A549 (cell line): Measurements from ENCODE around the gene EPS8L2. TPM values are rescaled to one million over a fixed set of nuclear protein-coding genes. Genes with fewer than 3 reads are reported as not detected.

Source experiments
- ATAC-seq, 2 experiments: fragments of 200-7000 bp in 1 of 2; fragments of >200 bp in 1 of 2; cut with Nextera tagmentation in 1 of 2; cut with Tn5 transposase in 1 of 2; 3 replicates each; pipeline versions ENCODE4 v1.8.0 to v1.9.1; 2018 to 2020; ENCODE audit warnings: mild to moderate bottlenecking in 1 of 2, moderate library complexity in 1 of 2
- CTCF ChIA-PET: fragments of 300-600 bp; sonication (Branson Sonifier 250); formaldehyde crosslinking; extraction: SDS; loops from one replicate; lab custom pipeline; 2021; ENCODE audit warnings: antibody characterized with exemption, inconsistent platforms; lab: Yijun Ruan, JAX
- POLR2A ChIA-PET: fragments of 350-600 bp; formaldehyde crosslinking; extraction: SDS; loops from one replicate; lab custom pipeline; 2021; ENCODE audit warnings: antibody characterized with exemption, inconsistent platforms; lab: Yijun Ruan, JAX
- DNase-seq, 2 experiments: peaks; one replicate each; pipeline versions ENCODE4 v3.0.0 to v3.0.0-alpha.2; 2011 to 2016; ENCODE audit warnings: low read depth in 1 of 2, low spot score in 1 of 2
- FAIRE-seq: peaks from 2 replicates; lab custom pipeline; 2011; peaks lifted over from hg19 to GRCh38; lab: Jason Lieb, UNC
- H3K27ac ChIP-seq, 2 experiments: fragments of >200 bp; sonication (Bioruptor Twin); formaldehyde crosslinking; 3 replicates each; pipeline ENCODE4 v1.5.1; 2016 to 2017
- H3K4me1 ChIP-seq: fragments of >200 bp; sonication (Bioruptor Twin); formaldehyde crosslinking; 3 replicates; pipeline ENCODE4 v1.6.1; 2016
- H3K4me2 ChIP-seq: fragments of >200 bp; sonication (Bioruptor Twin); formaldehyde crosslinking; 3 replicates; pipeline ENCODE4 v1.6.1; 2016
- H3K4me3 ChIP-seq: fragments of >200 bp; sonication (Bioruptor Twin); formaldehyde crosslinking; 3 replicates; pipeline ENCODE4 v1.5.1; 2016
- H3K9me3 ChIP-seq: fragments of >200 bp; sonication (Bioruptor Twin); formaldehyde crosslinking; 3 replicates; pipeline ENCODE4 v1.6.1; 2016
- BHLHE40 ChIP-seq: IDR thresholded peaks from 2 replicates; pipeline ENCODE4 v1.6.1; 2012; ENCODE audit warnings: low read depth, low read length, inconsistent platforms
- CBX8 ChIP-seq: fragments of 200-600 bp; sonication (generic); IDR thresholded peaks from 2 replicates; pipeline ENCODE4 v1.6.1; 2016
- CHD2 ChIP-seq: fragments of 150-350 bp; IDR thresholded peaks from 2 replicates; pipeline ENCODE4 v1.6.1; 2014; ENCODE audit warnings: low read length; ENCODE audit not compliant: partially characterized antibody
- CHD4 ChIP-seq: fragments of 200-600 bp; sonication (generic); IDR thresholded peaks from 2 replicates; pipeline ENCODE4 v1.6.1; 2016; ENCODE audit warnings: antibody characterized with exemption, mild to moderate bottlenecking, borderline replicate concordance
- FOSL2 ChIP-seq, 2 experiments: fragments of 450-650 bp in 1 of 2; fragments of >200 bp in 1 of 2; sonication (Bioruptor Twin) in 1 of 2; formaldehyde crosslinking; IDR thresholded peaks; 2 replicates each; pipeline versions ENCODE4 v1.5.0 to v1.6.1; 2016 to 2020; ENCODE audit warnings: mild to moderate bottlenecking in 1 of 2, moderate library complexity in 1 of 2
- FOXS1 ChIP-seq: fragments of 250-450 bp; sonication (Bioruptor Pico); IDR thresholded peaks from 2 replicates; pipeline ENCODE4 v1.5.0; 2020; ENCODE audit warnings: mild to moderate bottlenecking, moderate library complexity
- HDAC2 ChIP-seq: fragments of 200-600 bp; sonication (generic); IDR thresholded peaks from 2 replicates; pipeline ENCODE4 v1.6.1; 2016
- JUN ChIP-seq, 2 experiments: fragments of >200 bp; sonication (Bioruptor Twin); formaldehyde crosslinking; IDR thresholded peaks; 2 replicates in 1 of 2; 3 replicates in 1 of 2; pipeline ENCODE4 v1.6.1; 2016 to 2017
- MAFK ChIP-seq: fragments of 450-650 bp; IDR thresholded peaks from 2 replicates; pipeline ENCODE4 v1.6.1; 2014; ENCODE audit not compliant: partially characterized antibody
- MAZ ChIP-seq: fragments of 150-350 bp; IDR thresholded peaks from 2 replicates; pipeline ENCODE4 v1.6.1; 2014; ENCODE audit warnings: antibody characterized with exemption, low read depth, low read length, borderline replicate concordance
- NR3C1 ChIP-seq: fragments of >200 bp; sonication (Bioruptor Twin); formaldehyde crosslinking; IDR thresholded peaks from 3 replicates; pipeline ENCODE4 v1.6.1; 2017
- POLR2AphosphoS2 ChIP-seq: conservative IDR thresholded peaks from 2 replicates; pipeline ENCODE4 v1.6.1; 2012; ENCODE audit warnings: low read length, improper control_type of control experiment, inconsistent platforms
- RAD21 ChIP-seq, 2 experiments: fragments of >200 bp in 1 of 2; sonication (Bioruptor Twin) in 1 of 2; formaldehyde crosslinking in 1 of 2; IDR thresholded peaks in 1 of 2; conservative IDR thresholded peaks in 1 of 2; 2 replicates in 1 of 2; 3 replicates in 1 of 2; pipeline ENCODE4 v1.6.1; 2012 to 2018; ENCODE audit warnings: inconsistent platforms in 1 of 2
- RARB ChIP-seq: fragments of 250-450 bp; sonication (Bioruptor Pico); IDR thresholded peaks from 2 replicates; pipeline ENCODE4 v1.8.0; 2021; ENCODE audit warnings: mild to moderate bottlenecking, moderate library complexity
- RCOR1 ChIP-seq: fragments of 150-350 bp; IDR thresholded peaks from 2 replicates; pipeline ENCODE4 v1.6.1; 2014; ENCODE audit warnings: antibody characterized with exemption, low read length, low read depth
- RNF2 ChIP-seq: fragments of 200-600 bp; sonication (generic); IDR thresholded peaks from 2 replicates; pipeline ENCODE4 v1.6.1; 2016; ENCODE audit warnings: low read depth, mild to moderate bottlenecking, antibody characterized with exemption, moderate library complexity, borderline replicate concordance
- ZNF302 ChIP-seq: fragments of 250-450 bp; sonication (Bioruptor Pico); IDR thresholded peaks from 2 replicates; pipeline ENCODE4 v1.9.0; 2021; ENCODE audit warnings: inconsistent platforms, mild to moderate bottlenecking, moderate library complexity
- WGBS: methylation state at CpG from one replicate; pipeline ENCODE4 v1.1.6; 2017; ENCODE audit errors: missing lambda C conversion rate; 5-methylcytosine and 5-hydroxymethylcytosine counted together
- polyA plus RNA-seq, 4 experiments: library from polyadenylated mRNA; depleted of rRNA in 3 of 4; stranded (reverse); fragments of >200 nt; fragmentation: RNase III in 1 of 4; extraction: RNeasy Plus Mini Kit Qiagen cat#74134 plus additional on column Dnase treatment in 1 of 4; gene quantifications; 2 replicates in 3 of 4; 3 replicates in 1 of 4; pipeline ENCODE4 v1.2.3, GENCODE V29; 2011 to 2017
- TF ChIP-seq, protein P1 (sequence below): fragments of 450-650 bp; IDR thresholded peaks from 2 replicates; pipeline ENCODE4 v1.6.1; 2014; ENCODE audit warnings: antibody characterized with exemption
- TF ChIP-seq, protein P2 (sequence below): IDR thresholded peaks from 2 replicates; pipeline ENCODE4 v1.6.1; 2012; ENCODE audit warnings: low read depth, borderline replicate concordance
- TF ChIP-seq, protein P3 (sequence below): fragments of 250-450 bp; sonication (Bioruptor Pico); IDR thresholded peaks from 2 replicates; pipeline ENCODE4 v1.5.0; 2020; ENCODE audit warnings: low read depth, mild to moderate bottlenecking, moderate library complexity

Gene EPS8L2
- polyA plus RNA-seq, 2 of the 4 experiments (the other 2 are of a cell fraction) = 60.7 to 154 TPM

DNA sequence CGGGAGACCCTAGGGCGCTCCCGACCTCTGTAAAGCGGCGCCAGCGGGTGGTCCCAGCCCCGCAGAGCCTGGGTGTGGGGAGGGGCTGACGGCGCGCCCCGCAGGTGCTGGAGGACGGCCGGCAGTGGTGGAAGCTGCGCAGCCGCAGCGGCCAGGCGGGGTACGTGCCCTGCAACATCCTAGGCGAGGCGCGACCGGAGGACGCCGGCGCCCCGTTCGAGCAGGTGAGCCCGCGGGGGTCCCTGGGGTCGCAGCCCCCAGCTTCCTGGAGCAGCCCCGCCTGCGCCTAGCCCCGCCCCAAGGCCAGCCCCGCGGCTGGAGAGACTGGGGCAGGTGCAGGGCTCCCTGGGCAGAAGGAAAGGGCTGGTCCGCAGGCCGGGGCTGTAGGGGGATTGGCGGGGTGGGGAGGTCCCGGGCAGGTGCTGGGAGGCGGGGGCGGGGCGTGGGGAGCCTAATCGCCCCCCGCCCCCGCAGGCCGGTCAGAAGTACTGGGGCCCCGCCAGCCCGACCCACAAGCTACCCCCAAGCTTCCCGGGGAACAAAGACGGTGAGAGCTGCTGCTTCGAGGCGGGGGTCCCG is 19.7 kb downstream of the EPS8L2 start:
- H3K4me2 ChIP-seq = no peak overlapping the region
- H3K9me3 ChIP-seq = no peaks in the 10 kb centered on the region
- TF ChIP-seq FOSL2 (IDR thresholded peaks at IDR 0.05) (no peak), FOSL2 (CRISPR knock-in tag; IDR thresholded peaks at IDR 0.05) (no peak), POLR2AphosphoS2 (no peak), CHD4 (no peak), CBX8 (no peak), MAZ (no peak), RNF2 (no peak), RARB (no peak), CHD2 (no peak), MAFK (no peak), BHLHE40 (no peak), NR3C1 (no peak), JUN (IDR thresholded peaks at IDR 0.05) (no peak), HDAC2 (no peak), FOXS1 (CRISPR knock-in tag) (no peak), RCOR1 (no peak)
- TF ChIP-seq, protein P1, sequence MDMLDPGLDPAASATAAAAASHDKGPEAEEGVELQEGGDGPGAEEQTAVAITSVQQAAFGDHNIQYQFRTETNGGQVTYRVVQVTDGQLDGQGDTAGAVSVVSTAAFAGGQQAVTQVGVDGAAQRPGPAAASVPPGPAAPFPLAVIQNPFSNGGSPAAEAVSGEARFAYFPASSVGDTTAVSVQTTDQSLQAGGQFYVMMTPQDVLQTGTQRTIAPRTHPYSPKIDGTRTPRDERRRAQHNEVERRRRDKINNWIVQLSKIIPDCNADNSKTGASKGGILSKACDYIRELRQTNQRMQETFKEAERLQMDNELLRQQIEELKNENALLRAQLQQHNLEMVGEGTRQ = no peak
- ChIA-PET POLR2A (interaction anchor here (2.5 kb wide), 1 partner anchor 30 kb away, joined by 14 read pairs; the partner anchor contains the start of genes DEAF1 and TMEM80), CTCF (interaction anchor here (0.7 to 20.1 kb wide), 5 partner anchors 20 to 170 kb away, joined by 3 to 599 read pairs (median 44); partner anchors contain the start of genes DEAF1, EPS8L2, TALDO1 and TMEM80)
- peak overlapping the region in 1 of 2 experiments; percentile 93; a peak in 2 of 6 replicates for H3K27ac ChIP-seq
- 94% methylated on average over 26 of the region's 53 CpGs for WGBS
- no peak for DNase-seq
- no peak for ATAC-seq
- H3K4me1 ChIP-seq = peaks cover 56% of the 10 kb centered on the region
- FAIRE-seq = no peak
- no peak overlapping the region for H3K4me3 ChIP-seq

DNA sequence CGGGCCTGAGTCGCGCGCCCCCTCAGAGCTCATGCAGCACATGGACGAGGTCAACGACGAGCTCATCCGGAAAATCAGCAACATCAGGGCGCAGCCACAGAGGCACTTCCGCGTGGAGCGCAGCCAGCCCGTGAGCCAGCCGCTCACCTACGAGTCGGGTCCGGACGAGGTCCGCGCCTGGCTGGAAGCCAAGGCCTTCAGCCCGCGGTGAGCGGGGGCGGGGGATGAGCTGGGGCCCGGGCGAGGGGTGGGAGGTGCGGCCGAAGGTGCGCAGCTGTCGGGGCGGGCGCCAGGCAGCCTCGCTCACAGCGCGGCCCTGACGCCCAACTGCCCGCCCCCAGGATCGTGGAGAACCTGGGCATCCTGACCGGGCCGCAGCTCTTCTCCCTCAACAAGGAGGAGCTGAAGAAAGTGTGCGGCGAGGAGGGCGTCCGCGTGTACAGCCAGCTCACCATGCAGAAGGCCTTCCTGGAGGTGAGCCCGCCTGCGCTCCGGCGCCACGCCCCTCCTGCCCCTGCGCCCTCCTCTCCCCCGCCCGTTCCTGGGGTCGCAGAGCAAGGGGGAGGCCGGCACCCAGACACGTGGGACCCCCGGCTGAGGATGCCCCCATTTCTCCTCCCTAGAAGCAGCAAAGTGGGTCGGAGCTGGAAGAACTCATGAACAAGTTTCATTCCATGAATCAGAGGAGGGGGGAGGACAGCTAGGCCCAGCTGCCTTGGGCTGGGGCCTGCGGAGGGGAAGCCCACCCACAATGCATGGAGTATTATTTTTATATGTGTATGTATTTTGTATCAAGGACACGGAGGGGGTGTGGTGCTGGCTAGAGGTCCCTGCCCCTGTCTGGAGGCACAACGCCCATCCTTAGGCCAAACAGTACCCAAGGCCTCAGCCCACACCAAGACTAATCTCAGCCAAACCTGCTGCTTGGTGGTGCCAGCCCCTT is 20.5 kb downstream of the EPS8L2 start:
- Histone ChIP-seq H3K4me2 (peak overlapping the region; percentile 63), H3K4me3 (no peak overlapping the region), H3K27ac (peak overlapping the region; percentile 79 to 93; a peak in 5 of 6 replicates), H3K4me1 (peaks cover 56% of the 10 kb centered on the region), H3K9me3 (no peaks in the 10 kb centered on the region)
- POLR2A ChIA-PET = interaction anchor here (0.6 to 2.5 kb wide), 2 partner anchors 21 to 31 kb away, joined by 3 to 14 read pairs; partner anchors contain the start of genes DEAF1 and TMEM80
- WGBS = 83% methylated on average over 40 of the region's 61 CpGs
- CTCF ChIA-PET = interaction anchor here (0.8 to 20.1 kb wide), 19 partner anchors 12 to 174 kb away, joined by 3 to 599 read pairs (median 6); partner anchors contain the start of genes DEAF1, EPS8L2, TALDO1 and TMEM80
- no peak for FAIRE-seq
- DNase-seq = no peak
- TF ChIP-seq, protein P2, sequence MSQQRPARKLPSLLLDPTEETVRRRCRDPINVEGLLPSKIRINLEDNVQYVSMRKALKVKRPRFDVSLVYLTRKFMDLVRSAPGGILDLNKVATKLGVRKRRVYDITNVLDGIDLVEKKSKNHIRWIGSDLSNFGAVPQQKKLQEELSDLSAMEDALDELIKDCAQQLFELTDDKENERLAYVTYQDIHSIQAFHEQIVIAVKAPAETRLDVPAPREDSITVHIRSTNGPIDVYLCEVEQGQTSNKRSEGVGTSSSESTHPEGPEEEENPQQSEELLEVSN = no peak
- TF ChIP-seq RCOR1 (no peak), ZNF302 (no peak), MAZ (no peak), RAD21 (conservative IDR thresholded peaks at IDR 0.05 in 1 of 2, IDR thresholded peaks at IDR 0.05 in 1 of 2) (no peak)
- TF ChIP-seq, protein P3, sequence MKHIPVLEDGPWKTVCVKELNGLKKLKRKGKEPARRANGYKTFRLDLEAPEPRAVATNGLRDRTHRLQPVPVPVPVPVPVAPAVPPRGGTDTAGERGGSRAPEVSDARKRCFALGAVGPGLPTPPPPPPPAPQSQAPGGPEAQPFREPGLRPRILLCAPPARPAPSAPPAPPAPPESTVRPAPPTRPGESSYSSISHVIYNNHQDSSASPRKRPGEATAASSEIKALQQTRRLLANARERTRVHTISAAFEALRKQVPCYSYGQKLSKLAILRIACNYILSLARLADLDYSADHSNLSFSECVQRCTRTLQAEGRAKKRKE (CRISPR knock-in tag) = no peak
- peak; percentile 7 to 9; a peak in 4 of 6 replicates for ATAC-seq
